ENCODE results near the gene ACADVL. TPM values are rescaled to one million over a fixed set of nuclear protein-coding genes. Genes with fewer than 3 reads are reported as not detected.
"Not testable (repeated sequence)": the region's sequence is repeated elsewhere in the genome, so short reads cannot be mapped to it uniquely, and the experiment has no call there.

ACADVL gene
- total and polyA plus RNA-seq, 9 donors: 277 to 638 (median 374) TPM

DNA sequence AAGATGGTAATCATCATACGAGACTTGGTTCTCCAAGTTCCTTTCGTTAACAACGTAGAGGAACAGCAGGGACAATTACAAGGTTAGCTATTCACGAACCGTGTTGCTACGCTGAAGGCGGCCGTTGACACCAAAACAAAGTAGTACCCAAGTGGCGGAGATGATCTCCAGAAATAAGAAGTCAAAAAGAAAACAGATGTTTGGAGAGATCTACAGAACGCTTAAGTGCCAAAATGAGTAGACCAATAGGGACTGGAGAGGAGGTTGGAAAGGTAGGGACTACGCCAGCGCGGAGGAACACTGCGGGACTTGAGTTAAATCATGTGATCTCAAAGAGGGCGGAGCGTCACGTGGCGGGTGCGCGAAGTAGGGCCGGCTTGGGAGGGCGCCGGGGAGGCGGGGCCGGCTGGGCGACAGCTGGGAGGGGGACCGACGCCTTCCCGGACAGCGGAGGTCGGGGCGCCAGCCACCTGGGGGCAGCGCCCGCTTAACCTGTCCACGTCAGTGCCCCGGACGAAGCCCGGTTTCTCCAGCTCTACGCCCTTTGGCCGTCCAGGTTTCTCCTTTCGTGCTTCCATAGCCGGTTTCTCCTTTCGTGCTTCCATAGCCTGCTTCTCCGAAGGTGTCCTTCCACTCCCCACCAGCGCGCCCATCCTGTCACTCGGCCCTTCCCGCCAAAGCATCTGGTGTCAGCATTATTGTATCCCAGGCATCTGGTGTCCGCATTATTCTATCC lies 23.1 kb downstream of the ACADVL start:
- Histone ChIP-seq H3K27me3 (no peaks in the 10 kb centered on the region), H3K4me1 (ENCODE audit: insufficient read depth) (peaks cover 6% of the 10 kb centered on the region), H3K9me3 (no peaks in the 10 kb centered on the region), H3K36me3 (no peaks in the 10 kb centered on the region), H3K27ac (peak overlapping the region; percentile 91 to 98), H3K4me3 (peak overlapping the region; percentile 86)
- intact Hi-C loops (cut with DNase I): no loop called here
- peak; percentile 97 to 98 (median 97) for DNase-seq
- TF ChIP-seq EP300 (IDR thresholded peaks at IDR 0.05): peak; percentile 89
- peak; percentile 50 for TF ChIP-seq POLR2A (IDR thresholded peaks at IDR 0.05)
- TF ChIP-seq CTCF (IDR thresholded peaks at IDR 0.05): peak in 1 of 3 donors; percentile 23
- WGBS, 3 donors: 0 to 1% (median 1%) methylated on average over 49 of the region's 49 CpGs

DNA sequence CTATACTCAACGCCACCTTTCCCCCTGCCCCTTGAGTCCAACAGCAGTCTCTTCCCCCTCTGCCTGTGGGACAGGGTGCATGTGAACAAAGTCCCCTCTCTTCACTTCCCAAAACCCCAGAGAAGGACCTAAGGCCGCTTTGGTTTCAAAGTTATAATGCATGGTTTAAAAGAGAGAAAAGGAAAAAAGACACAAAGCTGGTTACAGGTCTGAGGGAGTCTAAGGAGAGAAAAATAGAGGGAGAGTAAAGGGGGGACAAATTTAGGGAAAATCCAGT lies 23.7 kb downstream of the ACADVL start:
- 26 to 36% (median 29%) methylated on average over 2 of the region's 2 CpGs for WGBS, 3 donors
- H3K27ac ChIP-seq: peak overlapping the region; percentile 91 to 98
- DNase-seq: no peak
- peaks cover 6% of the 10 kb centered on the region for H3K4me1 ChIP-seq (ENCODE audit: insufficient read depth)
- no peaks in the 10 kb centered on the region for H3K27me3 ChIP-seq
- TF ChIP-seq EP300 (IDR thresholded peaks at IDR 0.05) (no peak), POLR2A (IDR thresholded peaks at IDR 0.05) (no peak), CTCF (IDR thresholded peaks at IDR 0.05) (no peak)
- H3K9me3 ChIP-seq: no peaks in the 10 kb centered on the region
- intact Hi-C loops (cut with DNase I): no loop called here
- H3K36me3 ChIP-seq: no peaks in the 10 kb centered on the region
- peak overlapping the region; percentile 86 for H3K4me3 ChIP-seq

- intact Hi-C loops (cut with DNase I); H3K4me1 ChIP-seq (ENCODE audit: insufficient read depth); H3K4me3 ChIP-seq; H3K27me3 ChIP-seq; H3K36me3 ChIP-seq; H3K9me3 ChIP-seq: not testable (repeated sequence)
- 70 to 73% (median 73%) methylated on average over 10 of the region's 10 CpGs for WGBS, 3 donors
- peak overlapping the region in 1 of 2 donors; percentile 98 for H3K27ac ChIP-seq
- DNase-seq: peak in 3 of 5 donors; percentile 39 to 42 (median 39)
Observed at GRCh38 chr17:7243838-7244237, 24.1 kb downstream of the ACADVL start.

- TF ChIP-seq CTCF (IDR thresholded peaks at IDR 0.05): no peak
- no peak for TF ChIP-seq POLR2A (IDR thresholded peaks at IDR 0.05)
- TF ChIP-seq EP300 (IDR thresholded peaks at IDR 0.05): no peak
- intact Hi-C loops (cut with DNase I): no loop called here
- peaks cover 9% of the 10 kb centered on the region for H3K4me1 ChIP-seq (ENCODE audit: insufficient read depth)
- no peaks in the 10 kb centered on the region for H3K9me3 ChIP-seq
- H3K36me3 ChIP-seq: no peaks in the 10 kb centered on the region
- H3K27ac ChIP-seq: no peak overlapping the region
- WGBS, 3 donors: 86 to 90% (median 87%) methylated on average over 5 of the region's 5 CpGs
- no peak for DNase-seq
- no peak overlapping the region for H3K4me3 ChIP-seq
- no peaks in the 10 kb centered on the region for H3K27me3 ChIP-seq
Observed at GRCh38 chr17:7246779-7247178, 27.0 kb downstream of the ACADVL start.

- no peak for TF ChIP-seq POLR2A (IDR thresholded peaks at IDR 0.05)
- intact Hi-C loops (cut with DNase I): no loop called here
- H3K9me3 ChIP-seq: no peaks in the 10 kb centered on the region
- DNase-seq: no peak
- H3K27me3 ChIP-seq: no peaks in the 10 kb centered on the region
- peaks cover 9% of the 10 kb centered on the region for H3K4me1 ChIP-seq (ENCODE audit: insufficient read depth)
- H3K36me3 ChIP-seq: no peaks in the 10 kb centered on the region
- 69 to 74% (median 73%) methylated on average over 4 of the region's 4 CpGs for WGBS, 3 donors
- no peak overlapping the region for H3K27ac ChIP-seq
- no peak overlapping the region for H3K4me3 ChIP-seq
Observed at GRCh38 chr17:7248796-7249195, 29.1 kb downstream of the ACADVL start.

Data from ovary (tissue), 9 donors.